Activated B cell treated with CpG ODN at 0.5 μM for 24 hours (primary cell): Measurements from ENCODE around the gene MKNK1. TPM values are rescaled to one million over a fixed set of nuclear protein-coding genes. Genes with fewer than 3 reads are reported as not detected.

Source experiments
- ATAC-seq: fragments of 200-7000 bp; cut with Tn5 transposase; one replicate; pipeline ENCODE4 v1.10.0; 2021; ENCODE audit warnings: low read depth, mild to moderate bottlenecking, moderate library complexity
- CTCF ChIA-PET: fragments of 350-600 bp; sonication (Branson Sonifier 250); formaldehyde crosslinking; loops from one replicate; lab custom pipeline; 2021; ENCODE audit warnings: antibody characterized with exemption; lab: Charles Lee
- POLR2A ChIA-PET: fragments of 350-600 bp; sonication (Branson Sonifier 250); formaldehyde crosslinking; loops from one replicate; lab custom pipeline; 2021; ENCODE audit warnings: antibody characterized with exemption; lab: Charles Lee
- DNase-seq: peaks from one replicate; pipeline ENCODE4 v3.0.0; 2022
- H3K27ac Mint-ChIP-seq: one replicate; pipeline ENCODE4 v1.8.0; 2020; ENCODE audit warnings: mixed read lengths
- H3K27me3 Mint-ChIP-seq: one replicate; pipeline ENCODE4 v1.8.0; 2021; ENCODE audit warnings: mixed read lengths
- H3K36me3 Mint-ChIP-seq: one replicate; pipeline ENCODE4 v1.8.0; 2021; ENCODE audit warnings: low read depth, mixed read lengths
- H3K4me1 Mint-ChIP-seq: one replicate; pipeline ENCODE4 v1.8.0; 2021; ENCODE audit warnings: mixed read lengths
- H3K4me3 Mint-ChIP-seq: one replicate; pipeline ENCODE4 v1.8.0; 2020; ENCODE audit warnings: mild to moderate bottlenecking, mixed read lengths
- H3K9me3 Mint-ChIP-seq: one replicate; pipeline ENCODE4 v1.8.0; 2020; ENCODE audit warnings: mixed read lengths
- CTCF ChIP-seq: fragments of 200-600 bp; IDR thresholded peaks from one replicate; pipeline ENCODE4 v1.8.0; 2022; ENCODE audit warnings: antibody characterized with exemption, mild to moderate bottlenecking
- intact Hi-C: fragments of 100-400 bp; cut with micrococcal nuclease; formaldehyde crosslinking; loops from one replicate; pipeline ENCODE4 v1.15.1; 2024
- total RNA-seq: library from RNA; stranded (reverse); gene quantifications from 2 replicates; pipeline ENCODE4 v1.2.3, GENCODE V29; 2022

MKNK1 gene
- total RNA-seq, 1 donor from 2014 or later = 45.0 TPM

- ATAC-seq (no peak), DNase-seq (no peak)
- H3K27me3 Mint-ChIP-seq = peaks cover 31% of the 10 kb centered on the region
- H3K4me3 Mint-ChIP-seq = no peak overlapping the region
- POLR2A ChIA-PET = no interaction called here
- no peak for TF ChIP-seq CTCF
- H3K9me3 Mint-ChIP-seq = no peaks in the 10 kb centered on the region
- no peak overlapping the region for H3K27ac Mint-ChIP-seq
- intact Hi-C loops = no loop called here
- CTCF ChIA-PET = no interaction called here
- H3K36me3 Mint-ChIP-seq = no peaks in the 10 kb centered on the region
- H3K4me1 Mint-ChIP-seq = no peaks in the 10 kb centered on the region
Observed at GRCh38 chr1:46510341-46510997, 93.6 kb downstream of the MKNK1 start.

GRCh38 chr1:46508757-46509156 is 95.3 kb downstream of the MKNK1 start:
- ATAC-seq = no peak
- ChIA-PET POLR2A (no interaction called here), CTCF (no interaction called here)

More at GRCh38 chr1:46508757-46509156, 95.3 kb downstream of the MKNK1 start:
- DNase-seq = no peak
- Mint-ChIP-seq H3K4me3 (no peak overlapping the region), H3K36me3 (no peaks in the 10 kb centered on the region), H3K27me3 (peaks cover 29% of the 10 kb centered on the region), H3K9me3 (no peaks in the 10 kb centered on the region), H3K4me1 (no peaks in the 10 kb centered on the region), H3K27ac (no peak overlapping the region)
- intact Hi-C loops = no loop called here
- TF ChIP-seq CTCF = no peak

Other genes with a start within 250 kb of the MKNK1 start
- 5.1 and 6.4 TPM in 2 replicates for gene FAAH, start 210.0 kb downstream of the MKNK1 start, total RNA-seq
- not detected in 2 replicates for gene DMBX1, start 114.4 kb downstream of the MKNK1 start, total RNA-seq
- gene KNCN, start 52.6 kb downstream of the MKNK1 start, total RNA-seq = not detected in 2 replicates
- 9.7 and 10.7 TPM in 2 replicates for gene MOB3C, start 12.5 kb upstream of the MKNK1 start, total RNA-seq
- gene ATPAF1, start 64.1 kb upstream of the MKNK1 start, total RNA-seq = 21.2 and 24.5 TPM in 2 replicates
- not detected in 2 replicates for gene TEX38, start 67.6 kb upstream of the MKNK1 start, total RNA-seq
- gene EFCAB14, start 114.8 kb upstream of the MKNK1 start, total RNA-seq = 70.2 and 79.8 TPM in 2 replicates
- gene CYP4B1, start 194.8 kb upstream of the MKNK1 start, total RNA-seq = not detected in 2 replicates